Lower leg skin (tissue), 3 donors: ENCODE results near the gene RGL3.

Source experiments
- POLR2A ChIP-seq, 2 donors: fragments of 450-650 bp; IDR thresholded peaks; one replicate each; pipeline ENCODE4 v1.6.1; 2016 to 2017; ENCODE audit warnings: antibody characterized with exemption in 2 of 2, mild to moderate bottlenecking in 1 of 2, moderate library complexity in 1 of 2
- TF ChIP-seq, protein P1 (sequence below), 3 donors: fragments of 450-650 bp; IDR thresholded peaks; one replicate each; pipeline ENCODE4 v1.5.1; 2016; ENCODE audit warnings: antibody characterized with exemption in 3 of 3, mild to moderate bottlenecking in 3 of 3, moderate library complexity in 2 of 3

DNA sequence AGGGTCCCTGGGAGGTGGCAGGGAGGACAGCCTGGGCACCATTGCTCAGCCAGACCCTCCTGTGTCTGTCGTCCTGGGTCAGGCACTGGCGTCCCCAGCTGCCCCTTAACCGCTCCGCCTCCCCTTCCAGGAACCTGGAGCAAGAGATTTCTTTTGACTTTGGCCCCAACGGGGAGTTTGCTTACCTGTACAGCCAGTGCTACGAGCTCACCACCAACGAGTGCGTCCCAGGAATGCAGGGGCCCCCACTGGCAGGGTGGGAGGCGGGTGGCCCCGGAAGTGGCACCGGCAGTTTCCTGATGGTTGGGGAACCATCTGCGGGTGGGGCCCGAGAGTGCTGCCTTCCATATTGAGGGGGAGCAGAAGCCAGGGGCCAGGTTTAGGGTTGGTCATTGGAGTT, 29.3 kb upstream of the RGL3 start:
- TF ChIP-seq, protein P1, sequence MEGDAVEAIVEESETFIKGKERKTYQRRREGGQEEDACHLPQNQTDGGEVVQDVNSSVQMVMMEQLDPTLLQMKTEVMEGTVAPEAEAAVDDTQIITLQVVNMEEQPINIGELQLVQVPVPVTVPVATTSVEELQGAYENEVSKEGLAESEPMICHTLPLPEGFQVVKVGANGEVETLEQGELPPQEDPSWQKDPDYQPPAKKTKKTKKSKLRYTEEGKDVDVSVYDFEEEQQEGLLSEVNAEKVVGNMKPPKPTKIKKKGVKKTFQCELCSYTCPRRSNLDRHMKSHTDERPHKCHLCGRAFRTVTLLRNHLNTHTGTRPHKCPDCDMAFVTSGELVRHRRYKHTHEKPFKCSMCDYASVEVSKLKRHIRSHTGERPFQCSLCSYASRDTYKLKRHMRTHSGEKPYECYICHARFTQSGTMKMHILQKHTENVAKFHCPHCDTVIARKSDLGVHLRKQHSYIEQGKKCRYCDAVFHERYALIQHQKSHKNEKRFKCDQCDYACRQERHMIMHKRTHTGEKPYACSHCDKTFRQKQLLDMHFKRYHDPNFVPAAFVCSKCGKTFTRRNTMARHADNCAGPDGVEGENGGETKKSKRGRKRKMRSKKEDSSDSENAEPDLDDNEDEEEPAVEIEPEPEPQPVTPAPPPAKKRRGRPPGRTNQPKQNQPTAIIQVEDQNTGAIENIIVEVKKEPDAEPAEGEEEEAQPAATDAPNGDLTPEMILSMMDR (IDR thresholded peaks at IDR 0.05) = no peak
- TF ChIP-seq POLR2A (IDR thresholded peaks at IDR 0.05) = no peak
